HAP-1 (cell line): Measurements from ENCODE around the gene KCNN3.

Source experiments
- DNase-seq, 2 experiments: peaks; one replicate each; pipeline ENCODE4 v3.0.0-alpha.2; 2016 to 2020; ENCODE audit warnings: low spot score in 2 of 2
- H3K27me3 ChIP-seq: fragments of 250-450 bp; sonication (Bioruptor Pico); 2 replicates; pipeline ENCODE4 v1.5.1; 2020; ENCODE audit warnings: low read depth, mild to moderate bottlenecking, moderate library complexity
- H3K36me3 ChIP-seq: fragments of 250-450 bp; sonication (Bioruptor Pico); replicated peaks from 2 replicates; pipeline ENCODE4 v1.5.1; 2020; ENCODE audit warnings: mild to moderate bottlenecking
- H3K4me1 ChIP-seq: fragments of 250-450 bp; sonication (Bioruptor Pico); 2 replicates; pipeline ENCODE4 v1.5.1; 2020; ENCODE audit warnings: mild to moderate bottlenecking
- H3K4me3 ChIP-seq: fragments of 250-450 bp; sonication (Bioruptor Pico); 2 replicates; pipeline ENCODE4 v1.5.1; 2020; ENCODE audit warnings: mild to moderate bottlenecking, moderate library complexity
- H3K9me3 ChIP-seq: fragments of 250-450 bp; sonication (Bioruptor Pico); 2 replicates; pipeline ENCODE4 v1.5.1; 2020; ENCODE audit warnings: mild to moderate bottlenecking, moderate library complexity
- in situ Hi-C: fragments of 300-500 bp; cut with MboI; formaldehyde crosslinking; loops from 3 replicates; pipeline ENCODE4 v1.14.3; 2020; ENCODE audit warnings: low sequenced_read_pairs, inconsistent platforms, mixed read lengths

KCNN3 gene

GRCh38 chr1:154733621-154734020 lies 136.5 kb downstream of the KCNN3 start:
- in situ Hi-C loops, result no loop called here
- peaks cover 5% of the 10 kb centered on the region for H3K4me1 ChIP-seq
- no peaks in the 10 kb centered on the region; the same call in 1 of the 2 replicates for H3K27me3 ChIP-seq
- H3K4me3 ChIP-seq, result no peak overlapping the region
- H3K9me3 ChIP-seq, result no peaks in the 10 kb centered on the region
- no peak for DNase-seq
- H3K36me3 ChIP-seq, result no peaks in the 10 kb centered on the region

GRCh38 chr1:154730986-154731489 lies 139.0 kb downstream of the KCNN3 start:
- in situ Hi-C loops, result no loop called here
- Histone ChIP-seq H3K9me3 (no peaks in the 10 kb centered on the region), H3K4me3 (no peak overlapping the region), H3K36me3 (no peaks in the 10 kb centered on the region), H3K27me3 (no peaks in the 10 kb centered on the region), H3K4me1 (peaks cover 5% of the 10 kb centered on the region)
- no peak for DNase-seq

- in situ Hi-C loops, result no loop called here
- H3K9me3 ChIP-seq, result no peaks in the 10 kb centered on the region
- H3K4me1 ChIP-seq, result peaks cover 5% of the 10 kb centered on the region
- DNase-seq, result peak; percentile 54 to 69
- no peaks in the 10 kb centered on the region for H3K27me3 ChIP-seq
- H3K4me3 ChIP-seq, result no peak overlapping the region
- H3K36me3 ChIP-seq, result no peaks in the 10 kb centered on the region
Measured at GRCh38 chr1:154730259-154730658, 139.8 kb downstream of the KCNN3 start.

GRCh38 chr1:154729577-154729976 lies 140.5 kb downstream of the KCNN3 start:
- Histone ChIP-seq H3K4me1 (peaks cover 5% of the 10 kb centered on the region), H3K9me3 (no peaks in the 10 kb centered on the region), H3K27me3 (no peaks in the 10 kb centered on the region), H3K36me3 (no peaks in the 10 kb centered on the region), H3K4me3 (no peak overlapping the region)
- no peak for DNase-seq
- in situ Hi-C loops, result no loop called here

- Histone ChIP-seq H3K36me3 (no peaks in the 10 kb centered on the region), H3K27me3 (no peaks in the 10 kb centered on the region), H3K4me1 (peaks cover 5% of the 10 kb centered on the region), H3K4me3 (no peak overlapping the region), H3K9me3 (no peaks in the 10 kb centered on the region)
- DNase-seq, result no peak
- in situ Hi-C loops, result no loop called here
Measured at GRCh38 chr1:154729031-154729442, 141.0 kb downstream of the KCNN3 start.

GRCh38 chr1:154726896-154727753 lies 143.0 kb downstream of the KCNN3 start:
- Histone ChIP-seq H3K36me3 (no peaks in the 10 kb centered on the region), H3K9me3 (no peaks in the 10 kb centered on the region), H3K4me1 (peaks cover 5% of the 10 kb centered on the region), H3K4me3 (no peak overlapping the region), H3K27me3 (no peaks in the 10 kb centered on the region)
- DNase-seq, result no peak
- in situ Hi-C loops, result no loop called here

- no peaks in the 10 kb centered on the region for H3K36me3 ChIP-seq
- DNase-seq, result no peak
- no peak overlapping the region for H3K4me3 ChIP-seq
Measured at GRCh38 chr1:154726443-154726842, 143.6 kb downstream of the KCNN3 start.

GRCh38 chr1:154725865-154726264 lies 144.2 kb downstream of the KCNN3 start:
- Histone ChIP-seq H3K36me3 (no peaks in the 10 kb centered on the region), H3K4me3 (no peak overlapping the region), H3K9me3 (no peaks in the 10 kb centered on the region), H3K4me1 (peaks cover 6% of the 10 kb centered on the region), H3K27me3 (no peaks in the 10 kb centered on the region)
- in situ Hi-C loops, result no loop called here
- DNase-seq, result no peak

More at GRCh38 chr1:154726443-154726842, 143.6 kb downstream of the KCNN3 start:
- in situ Hi-C loops, result no loop called here
- no peaks in the 10 kb centered on the region for H3K9me3 ChIP-seq
- peaks cover 5% of the 10 kb centered on the region for H3K4me1 ChIP-seq
- H3K27me3 ChIP-seq, result no peaks in the 10 kb centered on the region

- Histone ChIP-seq H3K27me3 (no peaks in the 10 kb centered on the region), H3K4me3 (no peak overlapping the region), H3K36me3 (no peaks in the 10 kb centered on the region), H3K9me3 (no peaks in the 10 kb centered on the region), H3K4me1 (peaks cover 14% of the 10 kb centered on the region)
- DNase-seq, result peak in 1 of 2 experiments; percentile 60
- in situ Hi-C loops, result no loop called here
Measured at GRCh38 chr1:154720328-154721297, 149.5 kb downstream of the KCNN3 start.

- Histone ChIP-seq H3K27me3 (no peaks in the 10 kb centered on the region), H3K9me3 (no peaks in the 10 kb centered on the region), H3K36me3 (no peaks in the 10 kb centered on the region), H3K4me3 (no peak overlapping the region), H3K4me1 (peaks cover 14% of the 10 kb centered on the region)
- DNase-seq, result no peak
- in situ Hi-C loops, result no loop called here
Measured at GRCh38 chr1:154719586-154720327, 150.3 kb downstream of the KCNN3 start.

GRCh38 chr1:154718566-154718965 lies 151.5 kb downstream of the KCNN3 start:
- Histone ChIP-seq H3K4me1 (peaks cover 14% of the 10 kb centered on the region), H3K36me3 (no peaks in the 10 kb centered on the region), H3K4me3 (no peak overlapping the region), H3K27me3 (no peaks in the 10 kb centered on the region), H3K9me3 (no peaks in the 10 kb centered on the region)
- in situ Hi-C loops, result no loop called here
- DNase-seq, result no peak

- no peaks in the 10 kb centered on the region for H3K9me3 ChIP-seq
- no peaks in the 10 kb centered on the region for H3K27me3 ChIP-seq
- in situ Hi-C loops, result no loop called here
- no peak for DNase-seq
- H3K4me1 ChIP-seq, result peaks cover 14% of the 10 kb centered on the region
- H3K36me3 ChIP-seq, result no peaks in the 10 kb centered on the region
- H3K4me3 ChIP-seq, result no peak overlapping the region
Measured at GRCh38 chr1:154717528-154717924, 152.6 kb downstream of the KCNN3 start.
